HG03457 (cell line): ENCODE data around the gene ARHGEF10L.

Experiments
- ATAC-seq: cut with Tn5 transposase; IDR thresholded peaks from one replicate; pipeline ENCODE4 v1.9.1; 2021; ENCODE audit warnings: moderate number of reproducible peaks; ENCODE audit not compliant: unreplicated experiment

ARHGEF10L gene

GRCh38 chr1:17588048-17588871, 48.8 kb downstream of the ARHGEF10L start:
- no peak for ATAC-seq

GRCh38 chr1:17591814-17592430, 52.4 kb downstream of the ARHGEF10L start:
- no peak for ATAC-seq

GRCh38 chr1:17594026-17594425, 54.5 kb downstream of the ARHGEF10L start:
- ATAC-seq, result no peak

GRCh38 chr1:17594690-17595601, 55.4 kb downstream of the ARHGEF10L start:
- no peak for ATAC-seq

GRCh38 chr1:17595602-17595925, 56.1 kb downstream of the ARHGEF10L start:
- no peak for ATAC-seq

- no peak for ATAC-seq
Measured at GRCh38 chr1:17596186-17596585, 56.7 kb downstream of the ARHGEF10L start.

- no peak for ATAC-seq
Measured at GRCh38 chr1:17596651-17597509, 57.4 kb downstream of the ARHGEF10L start.

GRCh38 chr1:17597651-17598050, 58.2 kb downstream of the ARHGEF10L start:
- ATAC-seq, result no peak

- no peak for ATAC-seq
Measured at GRCh38 chr1:17598251-17598650, 58.8 kb downstream of the ARHGEF10L start.

- ATAC-seq, result no peak
Measured at GRCh38 chr1:17599291-17599953, 59.9 kb downstream of the ARHGEF10L start.

- no peak for ATAC-seq
Measured at GRCh38 chr1:17599954-17600300, 60.4 kb downstream of the ARHGEF10L start.

GRCh38 chr1:17600321-17600720, 60.8 kb downstream of the ARHGEF10L start:
- ATAC-seq, result no peak

- ATAC-seq, result no peak
Measured at GRCh38 chr1:17601643-17602382, 62.3 kb downstream of the ARHGEF10L start.

- ATAC-seq, result no peak
Measured at GRCh38 chr1:17603091-17603841, 63.8 kb downstream of the ARHGEF10L start.

GRCh38 chr1:17605582-17606344, 66.3 kb downstream of the ARHGEF10L start:
- ATAC-seq, result no peak

- ATAC-seq, result no peak
Measured at GRCh38 chr1:17606826-17607440, 67.4 kb downstream of the ARHGEF10L start.
